Bronchial epithelial cell (primary cell): ENCODE measurements around the gene MCM9. TPM values are rescaled to one million over a fixed set of nuclear protein-coding genes. Genes with fewer than 3 reads are reported as not detected.

Experiments
- DNase-seq: peaks from one replicate; pipeline ENCODE4 v3.0.0-alpha.2; 2010; ENCODE audit warnings: low read depth
- FAIRE-seq: peaks from 2 replicates; lab custom pipeline; 2011; peaks lifted over from hg19 to GRCh38; lab: Jason Lieb, UNC
- H3K27me3 ChIP-seq: 2 replicates; pipeline ENCODE4 v1.5.1; 2011; ENCODE audit warnings: low read length; ENCODE audit not compliant: control insufficient read depth, insufficient read depth
- H3K36me3 ChIP-seq: 2 replicates; pipeline ENCODE4 v1.5.1; 2011; ENCODE audit warnings: low read length; ENCODE audit not compliant: control insufficient read depth, insufficient read depth
- H3K4me3 ChIP-seq: 2 replicates; pipeline ENCODE4 v1.5.1; 2011; ENCODE audit warnings: mild to moderate bottlenecking, low read depth, low read length, control low read depth
- CTCF ChIP-seq: IDR thresholded peaks from 2 replicates; pipeline ENCODE4 v1.5.1; 2011; ENCODE audit warnings: mild to moderate bottlenecking, moderate library complexity, low read length, control low read depth, inconsistent platforms; ENCODE audit not compliant: insufficient read depth, severe bottlenecking
- total RNA-seq: library from RNA; depleted of rRNA; stranded (reverse); fragments of >200 nt; gene quantifications from 2 replicates; pipeline ENCODE4 v1.2.1, GENCODE V29; 2014

The MCM9 gene
- total RNA-seq, 1 donor from 2014 or later = 9.7 TPM

GRCh38 chr6:118932421-118932820 is 2.5 kb downstream of the MCM9 start:
- H3K27me3 ChIP-seq = no peaks in the 10 kb centered on the region
- FAIRE-seq = no peak
- H3K36me3 ChIP-seq = peaks cover 3% of the 10 kb centered on the region
- DNase-seq = no peak
- TF ChIP-seq CTCF = no peak
- no peak overlapping the region for H3K4me3 ChIP-seq

GRCh38 chr6:118931436-118931835 is 3.5 kb downstream of the MCM9 start:
- DNase-seq (peak; percentile 75), FAIRE-seq (no peak)
- H3K27me3 ChIP-seq = no peaks in the 10 kb centered on the region

GRCh38 chr6:118930680-118931079 is 4.3 kb downstream of the MCM9 start:
- FAIRE-seq (no peak), DNase-seq (no peak)
- H3K27me3 ChIP-seq = no peaks in the 10 kb centered on the region
- peaks cover 3% of the 10 kb centered on the region for H3K36me3 ChIP-seq
- no peak for TF ChIP-seq CTCF
- no peak overlapping the region for H3K4me3 ChIP-seq

More at GRCh38 chr6:118931436-118931835, 3.5 kb downstream of the MCM9 start:
- TF ChIP-seq CTCF = no peak
- no peak overlapping the region for H3K4me3 ChIP-seq
- peaks cover 3% of the 10 kb centered on the region for H3K36me3 ChIP-seq

- DNase-seq = no peak
- Histone ChIP-seq H3K4me3 (no peak overlapping the region), H3K27me3 (no peaks in the 10 kb centered on the region), H3K36me3 (peaks cover 5% of the 10 kb centered on the region)
- TF ChIP-seq CTCF = no peak
- no peak for FAIRE-seq
Observed at GRCh38 chr6:118923035-118923434, 11.9 kb downstream of the MCM9 start.

GRCh38 chr6:118921084-118921483 is 13.9 kb downstream of the MCM9 start:
- no peak overlapping the region for H3K4me3 ChIP-seq
- TF ChIP-seq CTCF = no peak
- peaks cover 3% of the 10 kb centered on the region for H3K36me3 ChIP-seq
- FAIRE-seq = no peak
- DNase-seq = no peak
- no peaks in the 10 kb centered on the region for H3K27me3 ChIP-seq

GRCh38 chr6:118918329-118918725 is 16.6 kb downstream of the MCM9 start:
- no peak for TF ChIP-seq CTCF
- Histone ChIP-seq H3K36me3 (peaks cover 3% of the 10 kb centered on the region), H3K27me3 (no peaks in the 10 kb centered on the region), H3K4me3 (no peak overlapping the region)
- DNase-seq = no peak
- no peak for FAIRE-seq
